Heart left ventricle (tissue), 16 donors: ENCODE measurements around the gene PIP4K2C. TPM values are rescaled to one million over a fixed set of nuclear protein-coding genes. Genes with fewer than 3 reads are reported as not detected.
A peak's percentile ranks its signal among the peaks of the same experiment; 100 is the strongest.

Source experiments
- ATAC-seq, 4 donors: fragments of 200-7000 bp; cut with Tn5 transposase; one replicate each; pipeline ENCODE4 v1.9.1; 2020 to 2022; ENCODE audit warnings: moderate library complexity in 4 of 4, mild to moderate bottlenecking in 3 of 4, moderate number of reproducible peaks in 1 of 4
- DNase-seq, 5 donors: peaks; one replicate each; pipeline ENCODE4 v3.0.0-alpha.2; 2020
- H3K27ac ChIP-seq, 12 donors: fragments of 200-600 bp; sonication (generic) in 4 of 12; one replicate each; pipeline versions ENCODE4 v1.5.0 to v1.8.0; 2016 to 2022; ENCODE audit warnings: mild to moderate bottlenecking in 2 of 12
- H3K27me3 ChIP-seq, 9 donors: fragments of 200-600 bp; sonication (generic) in 2 of 9; one replicate each; pipeline versions ENCODE4 v1.5.1 to v1.8.0; 2016 to 2022; ENCODE audit warnings: mild to moderate bottlenecking in 3 of 9
- H3K36me3 ChIP-seq, 9 donors: fragments of 200-600 bp; sonication (generic) in 2 of 9; one replicate each; pipeline versions ENCODE4 v1.5.0 to v1.8.0; 2018 to 2022; ENCODE audit warnings: mild to moderate bottlenecking in 2 of 9
- H3K4me1 ChIP-seq, 12 donors: fragments of 200-600 bp; sonication (generic) in 4 of 12; one replicate each; pipeline versions ENCODE4 v1.5.0 to v1.8.0; 2016 to 2022; ENCODE audit warnings: mild to moderate bottlenecking in 3 of 12
- H3K4me3 ChIP-seq, 12 donors: fragments of 200-600 bp; sonication (generic) in 4 of 12; one replicate each; pipeline versions ENCODE4 v1.5.0 to v1.8.0; 2017 to 2022; ENCODE audit warnings: mild to moderate bottlenecking in 9 of 12, moderate library complexity in 4 of 12
- H3K9me3 ChIP-seq, 12 donors: fragments of 200-600 bp; sonication (generic) in 4 of 12; one replicate each; pipeline versions ENCODE4 v1.5.0 to v1.8.0; 2016 to 2022; ENCODE audit warnings: mild to moderate bottlenecking in 1 of 12
- CTCF ChIP-seq, 12 donors: fragments of 200-600 bp; sonication (generic) in 4 of 12; IDR thresholded peaks; one replicate each; pipeline versions ENCODE4 v1.5.0 to v1.8.0; 2018 to 2022; ENCODE audit warnings: antibody characterized with exemption in 12 of 12, mild to moderate bottlenecking in 5 of 12
- POLR2A ChIP-seq, 2 donors: fragments of 450-650 bp; IDR thresholded peaks; one replicate each; pipeline ENCODE4 v1.6.1; 2017; ENCODE audit warnings: antibody characterized with exemption in 2 of 2, mild to moderate bottlenecking in 2 of 2, moderate library complexity in 2 of 2
- WGBS, 4 donors: extraction: QIAGEN DNeasy Blood & Tissue Kit in 2 of 4; methylation state at CpG; one replicate each; pipeline versions ENCODE4 v1.1.5 to v1.1.7; 2013 to 2018; 5-methylcytosine and 5-hydroxymethylcytosine counted together
- intact Hi-C, 10 donors: fragments of 100-400 bp; cut with DNase I; formaldehyde crosslinking; loops; one replicate each; pipeline versions ENCODE4 v1.11.1 to v1.14.2; 2022
- polyA plus RNA-seq, 2 donors: library from polyadenylated mRNA; stranded (reverse); fragments of 200-250 nt; gene quantifications; one replicate each; pipeline ENCODE4 v1.2.3, GENCODE V29; 2013
- total RNA-seq, 9 donors: library from RNA; depleted of rRNA in 2 of 9; stranded (reverse); fragments of >200 nt in 2 of 9; fragmentation: NEBNext Ultra II Directional in 3 of 9; extraction: Animal tissue kit (Norgen Biotek cat#: 25700) in 3 of 9; gene quantifications; one replicate each; pipeline versions ENCODE4 v1.1.0 to v1.2.4, GENCODE V29; 2016 to 2023
- donor health status: ischemic (EF 13 %, LVEDD 7.1; RV severe dilation, severe dysfunction).
- donor health status: healthy with polysubstance abuse.
- donor health status: DM: no; HTN: yes; CAD: no.
- donor health status: DM: no; HTN: no; CAD: no.
- donor health status: ischemic (EF 25% LVEDD 6.9; RV normal size, moderate dysfunction).
- donor health status: ischemic (EF 25% LVEDD 5.7; RV mildly dilated, moderate dysfunction).
- donor health status: healthy.
- donor health status: DM: yes; HTN: yes; CAD: no.
- donor health status: ischemic (EF 35%, LVEDD 5.7; RV mildly dilated, moderate dysfunction).
- donor health status: nonischemic (EF 11% LVEDD 7.7; RV severe dilation, severe dysfunction).
- donor health status: DM: yes; HTN: yes; CAD: no.
- donor health status: PGD.
- donor health status: ischemic (EF 29% LVEDD 5.4; RV normal size, mild dysfunction).
- donor health status: nonischemic (EF 23%, LVEDD 6.1; RV moderate dilation, normal function).

Gene PIP4K2C
- total and polyA plus RNA-seq, 11 donors: 4.6 to 31.0 (median 17.0) TPM

GRCh38 chr12:57612711-57613426 is 21.9 kb downstream of the PIP4K2C start:
- DNase-seq (no peak), ATAC-seq (no peak)
- peaks cover 0 to 38% (median 13%) of the 10 kb centered on the region in 9 donors for H3K36me3 ChIP-seq
- H3K27me3 ChIP-seq: peaks cover 0 to 25% (median 0%) of the 10 kb centered on the region in 9 donors
- H3K4me3 ChIP-seq: peak overlapping the region in 5 of 12 donors; percentile 65 to 83 (median 71)
- peaks cover 0 to 70% (median 21%) of the 10 kb centered on the region in 12 donors for H3K4me1 ChIP-seq
- peak overlapping the region in 8 of 12 donors; percentile 8 to 96 (median 57) for H3K27ac ChIP-seq
- TF ChIP-seq POLR2A (IDR thresholded peaks at IDR 0.05): no peak
- intact Hi-C loops: no loop called here
- WGBS, 4 donors: 84 to 88% (median 87%) methylated on average over 9 to 10 of the region's 10 CpGs
- no peaks in the 10 kb centered on the region for H3K9me3 ChIP-seq

GRCh38 chr12:57613427-57614109 is 22.6 kb downstream of the PIP4K2C start:
- H3K4me1 ChIP-seq: peaks cover 0 to 69% (median 21%) of the 10 kb centered on the region in 12 donors
- H3K9me3 ChIP-seq: no peaks in the 10 kb centered on the region
- TF ChIP-seq CTCF (IDR thresholded peaks at IDR 0.05) (no peak), POLR2A (IDR thresholded peaks at IDR 0.05) (no peak)
- H3K27me3 ChIP-seq: peaks cover 0 to 27% (median 0%) of the 10 kb centered on the region in 9 donors
- peaks cover 0 to 31% (median 12%) of the 10 kb centered on the region in 9 donors for H3K36me3 ChIP-seq
- H3K4me3 ChIP-seq: no peak overlapping the region
- DNase-seq: no peak
- H3K27ac ChIP-seq: peak overlapping the region in 4 of 12 donors; percentile 9 to 96 (median 30)
- no peak for ATAC-seq
- WGBS, 4 donors: 81 to 85% (median 84%) methylated on average over 10 of the region's 10 CpGs
- intact Hi-C loops: no loop called here

- Histone ChIP-seq H3K36me3 (peaks cover 0 to 28% (median 10%) of the 10 kb centered on the region in 9 donors), H3K4me1 (peaks cover 0 to 65% (median 22%) of the 10 kb centered on the region in 12 donors), H3K9me3 (no peaks in the 10 kb centered on the region), H3K27ac (peak overlapping the region in 4 of 12 donors; percentile 9 to 27 (median 20)), H3K27me3 (peaks cover 0 to 35% (median 0%) of the 10 kb centered on the region in 9 donors), H3K4me3 (peak overlapping the region in 3 of 12 donors; percentile 2 to 26 (median 12))
- WGBS, 4 donors: 56 to 61% (median 59%) methylated on average over 13 to 14 of the region's 14 CpGs
- TF ChIP-seq CTCF (IDR thresholded peaks at IDR 0.05) (no peak), POLR2A (IDR thresholded peaks at IDR 0.05) (no peak)
- no peak for ATAC-seq
- peak in 4 of 5 donors; percentile 55 to 67 (median 65) for DNase-seq
- intact Hi-C loops: no loop called here
Measured at GRCh38 chr12:57614178-57614947, 23.4 kb downstream of the PIP4K2C start.

GRCh38 chr12:57614948-57615500 is 24.0 kb downstream of the PIP4K2C start:
- TF ChIP-seq POLR2A (IDR thresholded peaks at IDR 0.05): no peak
- TF ChIP-seq CTCF (IDR thresholded peaks at IDR 0.05): no peak
- intact Hi-C loops: no loop called here
- peak overlapping the region in 3 of 12 donors; percentile 5 to 27 (median 18) for H3K27ac ChIP-seq
- ATAC-seq (no peak), DNase-seq (no peak)
- peaks cover 0 to 66% (median 25%) of the 10 kb centered on the region in 12 donors for H3K4me1 ChIP-seq
- no peaks in the 10 kb centered on the region for H3K9me3 ChIP-seq
- peaks cover 0 to 42% (median under 1%) of the 10 kb centered on the region in 9 donors for H3K27me3 ChIP-seq
- peak overlapping the region in 3 of 12 donors; percentile 2 to 54 (median 12) for H3K4me3 ChIP-seq
- H3K36me3 ChIP-seq: peaks cover 0 to 28% (median 10%) of the 10 kb centered on the region in 9 donors
- 82 to 87% (median 85%) methylated on average over 11 of the region's 11 CpGs for WGBS, 4 donors
